PC-9 (cell line): ENCODE data around the gene MYO1B.

Experiments used
- EZH2 ChIP-seq: fragments of 200-600 bp; sonication (generic); IDR thresholded peaks from 2 replicates; pipeline ENCODE4 v1.8.0; 2017; ENCODE audit warnings: antibody characterized with exemption, low read depth
- TF ChIP-seq, protein P1 (sequence below): fragments of 200-600 bp; sonication (generic); conservative IDR thresholded peaks from 2 replicates; pipeline ENCODE4 v1.6.1; 2017; ENCODE audit warnings: mixed run types, antibody characterized with exemption, mild to moderate bottlenecking, moderate library complexity

DNA sequence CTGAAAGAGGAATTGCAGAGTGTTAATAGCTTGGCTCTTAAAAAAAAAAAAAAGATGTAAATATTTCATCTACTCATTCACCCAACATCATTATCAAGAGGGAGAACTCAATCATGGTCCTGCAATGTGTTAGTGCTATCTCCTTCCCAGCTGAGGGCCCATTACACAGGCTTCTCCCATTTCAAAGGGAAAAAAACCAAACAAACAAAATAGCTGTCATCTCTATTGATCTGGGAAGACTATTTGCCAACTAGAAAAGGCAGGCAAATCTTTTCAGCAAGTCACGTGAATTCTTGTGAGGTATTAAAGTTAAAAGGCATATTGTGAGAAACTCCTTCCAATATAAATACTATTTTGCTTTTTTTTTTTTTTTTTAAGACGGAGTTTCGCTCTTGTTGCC is 194.3 kb downstream of the MYO1B start:
- TF ChIP-seq, protein P1, sequence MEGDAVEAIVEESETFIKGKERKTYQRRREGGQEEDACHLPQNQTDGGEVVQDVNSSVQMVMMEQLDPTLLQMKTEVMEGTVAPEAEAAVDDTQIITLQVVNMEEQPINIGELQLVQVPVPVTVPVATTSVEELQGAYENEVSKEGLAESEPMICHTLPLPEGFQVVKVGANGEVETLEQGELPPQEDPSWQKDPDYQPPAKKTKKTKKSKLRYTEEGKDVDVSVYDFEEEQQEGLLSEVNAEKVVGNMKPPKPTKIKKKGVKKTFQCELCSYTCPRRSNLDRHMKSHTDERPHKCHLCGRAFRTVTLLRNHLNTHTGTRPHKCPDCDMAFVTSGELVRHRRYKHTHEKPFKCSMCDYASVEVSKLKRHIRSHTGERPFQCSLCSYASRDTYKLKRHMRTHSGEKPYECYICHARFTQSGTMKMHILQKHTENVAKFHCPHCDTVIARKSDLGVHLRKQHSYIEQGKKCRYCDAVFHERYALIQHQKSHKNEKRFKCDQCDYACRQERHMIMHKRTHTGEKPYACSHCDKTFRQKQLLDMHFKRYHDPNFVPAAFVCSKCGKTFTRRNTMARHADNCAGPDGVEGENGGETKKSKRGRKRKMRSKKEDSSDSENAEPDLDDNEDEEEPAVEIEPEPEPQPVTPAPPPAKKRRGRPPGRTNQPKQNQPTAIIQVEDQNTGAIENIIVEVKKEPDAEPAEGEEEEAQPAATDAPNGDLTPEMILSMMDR: no peak
- no peak for TF ChIP-seq EZH2
